Stimulated activated CD4-positive, alpha-beta T cell treated with anti-CD3 and anti-CD28 coated beads, Interleukin-2, amount 100 ng/mL, for 48 hours (primary cell): Measurements from ENCODE around the gene GOLGB1.
"Not testable (repeated sequence)": the region's sequence is repeated elsewhere in the genome, so short reads cannot be mapped to it uniquely, and the experiment has no call there.

Experiments used
- DNase-seq, 2 donors: peaks; one replicate each; pipeline ENCODE4 v3.0.0-alpha.2; 2020

The GOLGB1 gene

DNA sequence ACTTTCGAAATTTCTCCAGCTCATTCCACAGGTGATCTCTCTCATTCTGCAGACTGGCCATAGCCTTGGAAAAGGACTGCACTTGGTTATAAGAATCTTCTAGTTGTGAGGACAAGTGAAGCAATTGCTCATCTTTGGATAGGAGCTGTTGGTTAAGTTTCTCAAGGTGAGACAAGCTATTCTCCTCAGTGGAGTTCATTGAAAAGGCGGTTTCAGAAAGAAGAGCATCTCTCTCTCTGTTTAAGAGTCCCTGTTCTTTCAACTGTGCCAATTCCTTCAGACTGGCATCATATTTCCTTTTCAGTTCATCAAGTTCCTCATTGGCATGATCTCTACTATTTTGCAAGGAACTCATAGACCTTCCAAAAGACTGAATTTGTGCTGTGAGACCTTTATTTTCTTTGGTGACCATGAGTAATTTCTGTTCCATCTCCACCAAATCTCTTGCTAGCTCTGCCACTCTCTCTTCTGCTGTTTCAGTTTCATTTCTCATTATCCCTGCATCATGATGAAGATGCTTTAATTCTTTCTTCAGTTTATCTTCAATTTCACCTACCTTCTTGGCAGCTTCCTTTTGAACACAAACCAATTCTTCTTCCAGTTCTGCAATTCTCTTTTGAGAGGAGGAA, 58.6 kb downstream of the GOLGB1 start:
- DNase-seq: no peak

- not testable (repeated sequence) for DNase-seq
Observed at GRCh38 chr3:121688747-121689146, 60.8 kb downstream of the GOLGB1 start.

DNA sequence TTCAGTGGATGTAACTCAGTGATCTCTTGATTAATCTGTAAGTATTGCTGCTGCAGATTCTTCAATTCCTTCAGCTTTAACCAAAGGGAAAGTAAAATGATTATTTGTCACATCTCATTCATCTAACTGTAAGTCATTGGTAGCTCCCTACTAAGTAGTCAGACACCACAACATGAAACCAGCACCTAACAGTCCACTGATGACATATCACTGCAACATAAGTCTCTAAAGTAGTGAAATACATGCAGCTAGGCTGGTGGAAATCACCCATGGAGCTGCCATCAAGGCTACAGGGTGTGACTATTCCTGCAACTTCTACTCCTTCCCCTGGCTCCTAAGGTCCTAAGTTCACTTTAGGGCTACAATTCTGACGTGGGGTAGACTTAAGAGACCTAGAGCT, 67.7 kb downstream of the GOLGB1 start:
- no peak for DNase-seq

GRCh38 chr3:121677141-121677540, 72.4 kb downstream of the GOLGB1 start:
- no peak for DNase-seq

DNA sequence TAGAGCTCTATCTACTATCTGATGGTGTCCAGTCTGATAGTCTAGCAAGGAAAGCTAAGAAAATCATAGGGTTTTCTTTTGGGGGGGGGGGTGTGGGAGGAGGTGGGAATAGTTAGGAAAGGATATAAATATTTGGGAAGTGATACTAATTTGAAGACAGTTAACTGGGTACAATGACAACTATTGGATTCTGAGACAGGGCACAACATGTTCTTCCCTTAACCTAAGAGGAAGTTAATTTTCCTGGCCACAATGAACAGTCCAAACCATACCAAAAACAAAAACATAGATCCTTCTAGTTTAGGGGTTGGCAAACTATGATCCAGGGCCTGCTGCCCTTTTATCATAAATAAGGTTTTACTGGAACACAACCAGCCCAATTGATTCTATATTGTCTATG, 78.9 kb downstream of the GOLGB1 start:
- DNase-seq: no peak

DNA sequence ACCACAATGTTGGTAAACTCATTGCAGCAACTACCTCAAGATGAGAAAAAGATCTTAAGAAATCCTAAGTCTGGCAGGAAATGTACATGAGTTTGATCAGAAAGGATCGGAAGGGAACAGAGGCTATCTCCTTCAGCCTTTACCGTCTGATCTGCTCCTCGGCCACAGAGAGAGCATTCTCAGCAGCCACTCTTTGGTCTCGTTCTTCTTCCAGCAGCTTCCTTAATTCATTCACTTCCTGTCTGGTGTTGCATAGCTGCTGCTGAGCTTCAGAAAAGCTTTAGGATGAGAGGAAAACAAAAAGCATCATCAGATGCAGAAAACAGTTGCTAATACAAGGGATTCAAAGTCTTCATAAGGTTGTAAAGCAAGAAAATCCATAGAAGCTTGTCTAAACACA, 82.2 kb downstream of the GOLGB1 start:
- no peak for DNase-seq

DNA sequence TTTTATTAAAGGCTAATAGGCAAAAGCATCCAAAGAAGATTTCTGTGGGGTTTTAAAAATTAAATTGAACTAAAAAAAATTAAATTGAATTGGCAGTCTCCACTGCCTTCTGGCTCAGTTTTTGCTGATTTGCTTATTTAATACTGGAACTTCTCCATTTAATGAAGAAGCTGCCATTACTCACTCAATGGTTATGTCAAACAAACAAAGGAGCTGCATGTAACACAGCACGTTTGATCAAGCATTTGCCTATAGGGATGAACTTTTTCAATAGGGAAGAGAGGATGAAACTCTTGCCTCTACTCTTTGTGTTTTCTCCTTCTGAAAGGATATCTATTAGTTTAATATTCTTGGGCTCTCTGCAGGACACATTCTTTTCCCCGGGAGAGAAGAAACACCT, 84.1 kb downstream of the GOLGB1 start:
- no peak for DNase-seq

DNA sequence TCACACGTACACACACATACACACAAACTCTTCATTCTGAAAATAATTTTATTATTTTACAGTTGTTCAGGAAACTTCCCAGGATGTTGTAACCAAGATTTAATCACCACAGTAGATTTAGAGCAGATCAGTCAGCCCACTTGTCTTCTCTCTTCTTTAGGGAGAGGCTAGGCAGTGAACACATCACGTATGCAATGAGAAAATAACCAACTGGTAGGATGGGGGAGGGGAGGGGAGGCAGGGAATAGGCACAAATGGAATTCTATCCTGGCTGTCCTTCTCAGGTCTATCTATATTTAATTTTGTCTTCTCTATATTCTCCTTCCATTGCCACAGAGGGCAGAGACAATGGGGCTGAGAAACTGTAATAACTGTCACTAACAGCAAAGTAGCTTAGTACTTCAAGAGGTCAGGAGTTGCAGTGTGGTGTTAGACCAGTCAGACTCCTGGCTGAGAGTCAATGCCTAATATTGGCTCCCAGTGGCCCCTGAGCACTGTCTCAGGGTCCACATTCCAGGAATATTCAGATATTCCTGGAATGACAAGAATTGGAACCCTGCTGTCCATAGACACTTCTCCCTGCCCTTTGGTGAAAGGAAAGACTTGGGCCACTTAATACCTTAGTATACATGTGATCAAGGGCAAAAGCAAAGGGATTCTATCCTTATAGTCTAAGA, 86.2 kb downstream of the GOLGB1 start:
- no peak for DNase-seq

DNA sequence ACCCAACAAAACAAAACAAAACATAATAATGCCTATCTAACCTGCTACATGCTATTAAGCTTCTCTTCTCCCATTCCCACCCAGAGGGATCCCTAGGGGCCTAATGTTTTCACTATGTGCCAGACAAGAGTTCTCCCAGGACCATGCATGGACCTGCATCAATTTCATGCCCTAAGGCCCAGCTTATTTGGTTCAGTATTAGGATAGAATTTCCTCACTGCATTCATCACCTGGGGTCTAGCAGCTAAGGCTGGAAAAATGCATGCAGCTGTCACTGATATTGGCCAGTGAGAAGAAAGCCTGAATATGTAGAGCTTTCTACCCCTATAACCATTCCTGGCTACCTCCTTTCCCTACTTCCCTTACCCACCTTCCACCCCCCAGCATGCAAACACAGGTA, 86.8 kb downstream of the GOLGB1 start:
- no peak for DNase-seq

DNA sequence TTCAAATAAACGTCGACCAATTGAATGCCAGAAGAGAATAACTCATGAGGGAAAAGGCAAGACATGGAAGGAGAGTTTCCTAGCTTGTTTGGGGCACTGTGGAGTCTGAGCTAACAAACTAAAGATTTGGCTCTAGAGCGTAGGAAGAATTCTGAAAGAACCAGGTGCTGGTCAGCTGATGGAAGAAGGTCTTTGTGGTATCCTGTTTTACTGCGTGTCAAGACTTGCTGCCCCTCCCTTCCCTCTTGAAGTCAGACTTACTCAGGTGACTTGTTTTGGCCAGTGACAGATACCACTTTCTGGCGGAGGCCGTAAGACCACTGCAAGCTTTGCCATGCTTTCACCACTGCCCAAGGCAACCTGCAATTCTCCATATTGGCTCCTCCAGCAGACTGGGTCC, 88.2 kb downstream of the GOLGB1 start:
- DNase-seq: no peak

DNA sequence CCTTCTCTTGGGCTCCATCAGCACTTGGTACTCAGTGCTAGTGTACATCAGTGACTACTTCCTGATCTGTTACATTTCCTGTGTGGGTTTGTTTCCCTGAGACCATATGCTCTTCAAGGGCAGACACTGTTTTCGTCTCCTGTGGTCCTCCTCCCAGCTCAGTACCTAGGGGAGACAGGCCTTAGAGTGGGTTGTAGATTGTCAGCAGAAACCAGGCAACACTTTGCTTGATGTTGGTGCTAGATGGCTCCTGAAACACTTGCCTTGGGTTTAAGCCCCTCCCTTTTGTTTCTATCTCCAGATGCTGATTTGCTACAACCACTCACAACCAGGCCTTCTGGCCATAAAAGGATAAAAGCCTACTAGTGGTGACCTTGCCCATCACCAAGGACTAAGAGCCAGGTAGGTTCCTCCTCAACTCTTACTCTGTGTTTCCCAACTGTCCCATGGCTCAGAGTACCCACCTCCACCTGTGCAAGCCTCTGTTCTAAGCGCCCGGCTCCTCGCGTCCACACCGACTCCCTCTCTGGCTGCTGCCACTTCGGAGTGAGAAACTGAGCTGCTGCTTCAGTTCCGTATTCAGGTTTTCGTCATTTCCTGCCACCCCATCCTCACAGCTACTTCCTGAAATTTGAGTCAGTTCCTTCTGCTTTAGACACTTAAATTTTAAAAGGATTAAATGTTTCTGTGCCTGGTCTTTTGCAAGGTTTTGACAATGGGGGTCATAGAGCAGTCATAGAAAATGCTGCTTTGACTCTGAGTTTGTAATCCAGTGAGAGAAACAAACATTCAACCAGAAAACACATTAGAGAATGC, 89.0 kb downstream of the GOLGB1 start, which contains the start of gene HCLS1:
TSS of gene HCLS1 (minus strand) at position 548 of the 816 bp plus-strand sequence. CDS start 2,556 bp downstream, outside the sequence.
- peak; percentile 55 to 59 for DNase-seq

DNA sequence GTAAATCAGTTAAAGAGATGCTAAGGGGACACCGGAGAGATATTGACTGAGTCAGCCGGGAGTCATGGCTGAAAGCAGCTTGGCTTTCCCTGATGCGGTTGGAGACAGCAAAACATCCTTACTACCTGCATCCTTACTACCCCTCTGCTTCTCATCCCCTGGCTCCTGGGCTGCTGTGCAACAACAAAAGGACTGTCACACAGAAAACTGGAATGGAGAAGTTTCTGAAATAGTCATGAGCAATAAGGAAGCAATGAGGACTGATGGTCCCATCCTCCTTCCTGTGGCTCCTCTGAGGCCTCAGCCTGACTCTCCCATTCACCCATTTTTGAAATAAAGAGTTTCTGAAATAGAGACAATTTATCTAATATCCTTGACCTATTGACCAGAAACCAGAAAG, 90.0 kb downstream of the GOLGB1 start:
- no peak for DNase-seq

- DNase-seq: no peak
Observed at GRCh38 chr3:121658716-121659435, 90.7 kb downstream of the GOLGB1 start.

GRCh38 chr3:121654493-121655385, 94.8 kb downstream of the GOLGB1 start:
- no peak for DNase-seq

DNA sequence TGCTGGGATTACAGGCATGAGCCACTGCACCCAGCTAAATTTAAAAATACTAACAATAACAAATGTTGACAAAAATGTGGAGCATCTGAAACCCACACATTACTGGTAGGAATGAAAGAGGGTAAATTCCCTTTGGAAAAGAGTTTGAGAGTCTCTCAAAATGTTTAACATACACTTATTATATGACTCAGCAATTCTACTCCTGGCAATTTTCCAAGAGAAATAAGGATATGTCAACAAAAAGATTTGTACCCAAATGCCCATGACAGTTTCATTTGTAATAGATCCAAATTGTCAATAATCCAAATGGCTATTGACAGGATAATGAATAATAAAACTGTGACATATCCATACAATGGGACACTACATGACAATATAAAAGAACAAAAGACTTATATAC, 97.9 kb downstream of the GOLGB1 start:
- DNase-seq: no peak

GRCh38 chr3:121649645-121650044, 99.9 kb downstream of the GOLGB1 start:
- DNase-seq: no peak

DNA sequence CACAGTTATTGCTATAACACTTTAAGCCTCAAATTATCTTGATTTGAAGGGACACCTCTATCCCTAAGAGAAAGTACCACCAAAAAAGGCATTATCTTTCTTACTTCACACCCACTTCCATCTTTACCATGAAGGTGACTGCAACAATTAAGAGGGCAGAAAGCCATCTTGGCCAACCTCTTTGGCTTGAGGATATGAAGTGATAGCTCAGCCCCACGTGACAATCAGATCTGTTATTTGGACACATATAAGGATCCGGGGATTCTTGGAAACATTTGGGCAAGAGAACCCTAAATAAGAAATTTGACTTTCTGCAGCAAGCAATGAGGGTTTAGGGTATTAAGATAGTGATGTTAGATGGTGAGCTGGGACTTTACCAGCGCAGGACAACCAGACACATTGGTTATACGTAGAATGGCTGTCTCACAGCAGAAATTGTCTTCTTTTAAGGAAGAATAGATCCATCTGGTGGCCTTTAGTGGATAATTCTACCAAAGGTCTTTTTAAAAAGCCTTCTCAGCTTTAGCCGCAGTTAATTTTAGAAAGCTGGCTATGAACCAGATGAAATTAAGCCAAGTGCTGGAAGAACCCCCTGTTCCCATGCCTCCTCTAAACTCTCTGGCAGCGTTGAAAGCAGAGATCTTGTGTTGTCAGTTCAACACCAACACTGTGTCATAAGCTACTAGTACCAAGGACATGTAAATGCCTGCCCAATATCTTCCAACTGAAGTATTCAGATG, 101.2 kb downstream of the GOLGB1 start:
- DNase-seq: no peak

GRCh38 chr3:121645054-121645453, 104.5 kb downstream of the GOLGB1 start:
- no peak for DNase-seq

- DNase-seq: no peak
Observed at GRCh38 chr3:121642601-121643314, 106.8 kb downstream of the GOLGB1 start.

GRCh38 chr3:121641127-121641526, 108.4 kb downstream of the GOLGB1 start:
- DNase-seq: no peak

DNA sequence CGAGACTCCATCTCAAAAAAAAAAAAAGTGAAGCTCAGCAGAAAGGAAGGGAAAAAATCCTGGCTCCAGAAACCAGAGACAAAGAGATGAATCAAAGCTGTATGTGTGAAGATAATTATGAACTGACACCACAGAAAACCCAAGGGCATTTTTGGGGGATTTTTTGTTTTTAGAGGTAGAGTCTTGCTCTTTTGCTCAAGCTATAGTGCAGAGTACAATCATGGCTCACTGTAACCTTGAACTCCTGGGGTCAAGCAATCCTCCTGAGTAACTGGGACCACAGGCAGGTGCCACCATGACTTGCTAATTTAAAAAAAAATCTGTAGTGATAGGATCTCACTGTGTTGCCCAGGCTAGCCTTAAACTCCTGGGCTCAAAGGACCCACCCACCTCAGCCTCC, 111.6 kb downstream of the GOLGB1 start:
- DNase-seq: no peak
